Measurements from ENCODE around the gene CFAP141. TPM values are rescaled to one million over a fixed set of nuclear protein-coding genes. Genes with fewer than 3 reads are reported as not detected.

Gene CFAP141
- total RNA-seq, 2 donors from 2014 or later, result not detected

DNA sequence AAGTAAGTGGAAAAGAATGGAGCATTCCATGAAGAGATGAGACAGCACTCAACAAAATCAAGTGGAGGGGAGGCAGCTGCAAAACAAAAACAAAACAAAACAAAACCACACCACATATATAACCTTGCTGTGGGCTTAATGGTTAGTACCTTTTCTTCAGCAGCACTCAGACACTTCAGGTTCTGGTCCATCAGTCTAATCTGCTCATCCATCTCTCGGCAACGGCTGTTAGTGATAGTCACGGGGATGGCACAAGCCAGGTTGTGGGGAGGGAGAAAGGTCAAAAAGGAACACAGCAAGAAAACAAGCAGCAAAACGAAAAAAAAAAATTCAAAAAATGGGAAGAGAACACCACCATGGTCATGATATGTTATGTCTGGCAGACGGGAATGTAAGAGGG is 34.3 kb downstream of the CFAP141 start:
- peaks cover 87% of the 10 kb centered on the region for H3K36me3 ChIP-seq (ENCODE audit: control insufficient read depth, insufficient read depth, low read length)
- 94 to 96% methylated on average over 5 of the region's 5 CpGs for WGBS, 2 experiments (ENCODE audit: insufficient coverage in 1 of 2, insufficient read length in 1 of 2)
- H3K36me3 Mint-ChIP-seq (ENCODE audit: low read depth), result peaks cover 83% of the 10 kb centered on the region

DNA sequence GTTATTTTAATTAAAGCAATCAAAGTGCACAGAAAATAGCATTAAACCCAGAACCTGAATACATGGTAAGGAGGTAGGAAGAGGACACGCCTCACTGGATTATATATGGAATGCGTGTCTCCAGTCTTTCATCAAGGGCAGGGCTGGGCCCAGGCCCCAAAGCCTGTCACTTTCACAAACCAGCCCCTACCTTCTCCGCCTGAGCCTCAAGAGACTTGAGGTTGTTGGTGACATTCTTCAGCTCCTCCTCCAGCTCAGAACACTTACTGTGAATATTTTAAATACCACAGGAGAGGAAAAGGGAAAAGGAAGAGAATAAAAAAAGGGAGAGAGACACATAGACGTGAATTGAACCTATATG is 34.9 kb downstream of the CFAP141 start:
- H3K9ac ChIP-seq (ENCODE audit: extremely low read depth, low read length, poor library complexity, severe bottlenecking), result no peak overlapping the region
- no peaks in the 10 kb centered on the region for H3K9me3 Mint-ChIP-seq
- peaks cover 80% of the 10 kb centered on the region for H3K36me3 Mint-ChIP-seq (ENCODE audit: low read depth)
- no peak overlapping the region for H3K27ac Mint-ChIP-seq
- no peaks in the 10 kb centered on the region for H3K27me3 ChIP-seq (ENCODE audit: control insufficient read depth, insufficient read depth, low read length, poor library complexity, severe bottlenecking)
- TF ChIP-seq, protein P1, sequence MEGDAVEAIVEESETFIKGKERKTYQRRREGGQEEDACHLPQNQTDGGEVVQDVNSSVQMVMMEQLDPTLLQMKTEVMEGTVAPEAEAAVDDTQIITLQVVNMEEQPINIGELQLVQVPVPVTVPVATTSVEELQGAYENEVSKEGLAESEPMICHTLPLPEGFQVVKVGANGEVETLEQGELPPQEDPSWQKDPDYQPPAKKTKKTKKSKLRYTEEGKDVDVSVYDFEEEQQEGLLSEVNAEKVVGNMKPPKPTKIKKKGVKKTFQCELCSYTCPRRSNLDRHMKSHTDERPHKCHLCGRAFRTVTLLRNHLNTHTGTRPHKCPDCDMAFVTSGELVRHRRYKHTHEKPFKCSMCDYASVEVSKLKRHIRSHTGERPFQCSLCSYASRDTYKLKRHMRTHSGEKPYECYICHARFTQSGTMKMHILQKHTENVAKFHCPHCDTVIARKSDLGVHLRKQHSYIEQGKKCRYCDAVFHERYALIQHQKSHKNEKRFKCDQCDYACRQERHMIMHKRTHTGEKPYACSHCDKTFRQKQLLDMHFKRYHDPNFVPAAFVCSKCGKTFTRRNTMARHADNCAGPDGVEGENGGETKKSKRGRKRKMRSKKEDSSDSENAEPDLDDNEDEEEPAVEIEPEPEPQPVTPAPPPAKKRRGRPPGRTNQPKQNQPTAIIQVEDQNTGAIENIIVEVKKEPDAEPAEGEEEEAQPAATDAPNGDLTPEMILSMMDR (conservative IDR thresholded peaks at IDR 0.05), result no peak
- H3K4me3 Mint-ChIP-seq, result no peak overlapping the region
- H3K4me3 ChIP-seq (ENCODE audit: low read length), result no peak overlapping the region
- H3K27ac ChIP-seq (ENCODE audit: low read depth, low read length), result no peak overlapping the region
- no peaks in the 10 kb centered on the region for H3K4me1 ChIP-seq (ENCODE audit: control insufficient read depth, insufficient read depth, low read length)
- DNase-seq, result no peak
- H3K36me3 ChIP-seq (ENCODE audit: control insufficient read depth, insufficient read depth, low read length), result peaks cover 87% of the 10 kb centered on the region
- 94 to 95% methylated on average over 2 to 4 of the region's 4 CpGs for WGBS, 2 experiments (ENCODE audit: insufficient coverage in 1 of 2, insufficient read length in 1 of 2)
- no peaks in the 10 kb centered on the region for H3K27me3 Mint-ChIP-seq (ENCODE audit: insufficient read depth)
- H3K4me1 Mint-ChIP-seq, result no peaks in the 10 kb centered on the region
- H3K9me3 ChIP-seq (ENCODE audit: control insufficient read depth, low read length), result no peaks in the 10 kb centered on the region

More for the DNA sequence above, 34.3 kb downstream of the CFAP141 start:
- Histone ChIP-seq H3K27me3 (ENCODE audit: control insufficient read depth, insufficient read depth, low read length, poor library complexity, severe bottlenecking) (no peaks in the 10 kb centered on the region), H3K27ac (ENCODE audit: low read depth, low read length) (no peak overlapping the region), H3K4me1 (ENCODE audit: control insufficient read depth, insufficient read depth, low read length) (no peaks in the 10 kb centered on the region), H3K4me3 (ENCODE audit: low read length) (no peak overlapping the region), H3K9me3 (ENCODE audit: control insufficient read depth, low read length) (no peaks in the 10 kb centered on the region), H3K9ac (ENCODE audit: extremely low read depth, low read length, poor library complexity, severe bottlenecking) (no peak overlapping the region)
- H3K27ac Mint-ChIP-seq, result peak overlapping the region; percentile 16
- no peak for DNase-seq
- TF ChIP-seq, protein P1 (conservative IDR thresholded peaks at IDR 0.05), result no peak
- H3K4me3 Mint-ChIP-seq, result no peak overlapping the region
- no peaks in the 10 kb centered on the region for H3K27me3 Mint-ChIP-seq (ENCODE audit: insufficient read depth)
- no peaks in the 10 kb centered on the region for H3K4me1 Mint-ChIP-seq
- H3K9me3 Mint-ChIP-seq, result no peaks in the 10 kb centered on the region

DNA sequence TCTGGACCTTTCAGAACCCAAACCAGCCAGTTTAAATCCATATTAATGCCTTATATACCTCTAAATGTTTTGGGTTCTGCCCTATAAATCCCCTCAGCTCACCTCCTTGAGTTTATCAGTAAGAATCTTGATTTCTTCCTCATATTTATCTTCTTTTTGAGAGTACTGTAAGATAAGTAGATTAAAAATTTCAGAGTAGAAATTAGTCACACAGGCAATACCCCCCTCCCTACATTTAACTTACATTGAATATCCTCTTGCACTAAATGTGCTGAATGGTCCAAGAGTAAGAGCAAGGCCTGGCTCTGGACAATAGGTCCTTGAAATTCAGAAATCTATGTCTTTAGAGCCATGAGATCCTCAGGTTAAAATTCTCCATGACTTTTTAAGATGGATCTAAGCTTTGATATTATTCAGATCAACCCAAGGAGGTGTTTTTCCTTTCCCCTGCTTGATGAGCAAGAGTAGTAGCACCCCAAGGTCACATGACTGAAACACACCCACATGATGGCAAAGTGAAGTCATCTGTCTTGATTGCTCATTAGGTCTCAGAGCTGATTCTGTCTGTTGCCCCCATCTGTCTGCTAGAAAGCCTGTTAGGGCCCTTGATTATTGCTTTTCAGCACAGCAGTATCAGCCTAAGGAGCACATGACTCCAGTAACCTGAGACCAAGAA is 35.4 kb downstream of the CFAP141 start:
- DNase-seq, result no peak
- H3K9me3 ChIP-seq (ENCODE audit: control insufficient read depth, low read length), result no peaks in the 10 kb centered on the region
- no peak overlapping the region for H3K27ac Mint-ChIP-seq
- TF ChIP-seq, protein P1 (conservative IDR thresholded peaks at IDR 0.05), result no peak
- H3K9me3 Mint-ChIP-seq, result no peaks in the 10 kb centered on the region
- peaks cover 80% of the 10 kb centered on the region for H3K36me3 Mint-ChIP-seq (ENCODE audit: low read depth)
- H3K4me1 ChIP-seq (ENCODE audit: control insufficient read depth, insufficient read depth, low read length), result no peaks in the 10 kb centered on the region
- H3K9ac ChIP-seq (ENCODE audit: extremely low read depth, low read length, poor library complexity, severe bottlenecking), result no peak overlapping the region
- no peaks in the 10 kb centered on the region for H3K4me1 Mint-ChIP-seq
- no peak overlapping the region for H3K4me3 Mint-ChIP-seq
- H3K27me3 ChIP-seq (ENCODE audit: control insufficient read depth, insufficient read depth, low read length, poor library complexity, severe bottlenecking), result no peaks in the 10 kb centered on the region
- H3K4me3 ChIP-seq (ENCODE audit: low read length), result no peak overlapping the region
- no peak overlapping the region for H3K27ac ChIP-seq (ENCODE audit: low read depth, low read length)
- H3K27me3 Mint-ChIP-seq (ENCODE audit: insufficient read depth), result no peaks in the 10 kb centered on the region
- H3K36me3 ChIP-seq (ENCODE audit: control insufficient read depth, insufficient read depth, low read length), result peaks cover 87% of the 10 kb centered on the region

Data from endodermal cell (in vitro differentiated cells).